Esophagus squamous epithelium (tissue), 5 donors: ENCODE data around the gene CAPZA2. TPM values are rescaled to one million over a fixed set of nuclear protein-coding genes. Genes with fewer than 3 reads are reported as not detected.

Experiments used
- DNase-seq: peaks from one replicate; lab custom pipeline; 2025; lab: John Stamatoyannopoulos, UW
- H3K27ac ChIP-seq, 4 donors: fragments of 200-600 bp; sonication (generic); one replicate each; pipeline ENCODE4 v1.5.1; 2016 to 2019; ENCODE audit warnings: mild to moderate bottlenecking in 1 of 4
- H3K27me3 ChIP-seq, 4 donors: fragments of 200-600 bp; sonication (generic); 1 replicate in 3 of 4; 2 replicates in 1 of 4; pipeline versions ENCODE4 v1.5.1 to v1.6.0; 2017 to 2021; ENCODE audit warnings: antibody characterized with exemption in 1 of 4
- H3K36me3 ChIP-seq, 3 donors: fragments of 200-600 bp; sonication (generic); one replicate each; pipeline ENCODE4 v1.5.1; 2016 to 2019
- H3K4me1 ChIP-seq, 3 donors: fragments of 200-600 bp; sonication (generic); one replicate each; pipeline ENCODE4 v1.5.1; 2017 to 2019
- H3K4me3 ChIP-seq, 4 donors: fragments of 200-600 bp; sonication (generic); 1 replicate in 3 of 4; 2 replicates in 1 of 4; pipeline ENCODE4 v1.5.1; 2016 to 2019; ENCODE audit warnings: mild to moderate bottlenecking in 2 of 4, moderate library complexity in 1 of 4
- H3K9me3 ChIP-seq, 3 donors: fragments of 200-600 bp; sonication (generic); one replicate each; pipeline ENCODE4 v1.5.1; 2016 to 2019
- CTCF ChIP-seq, 6 experiments: fragments of 450-650 bp in 4 of 6; fragments of 200-600 bp in 2 of 6; sonication (generic) in 2 of 6; IDR thresholded peaks; one replicate each; pipeline ENCODE4 v1.5.1; 2016 to 2019; ENCODE audit warnings: antibody characterized with exemption in 6 of 6, mild to moderate bottlenecking in 4 of 6, moderate library complexity in 4 of 6
- POLR2A ChIP-seq, 4 donors: fragments of 450-650 bp; IDR thresholded peaks; one replicate each; pipeline ENCODE4 v1.6.1; 2017; ENCODE audit warnings: antibody characterized with exemption in 4 of 4, mild to moderate bottlenecking in 4 of 4, moderate library complexity in 3 of 4
- WGBS, 2 donors: methylation state at CpG; one replicate each; pipeline ENCODE4 v1.1.5; 2018; 5-methylcytosine and 5-hydroxymethylcytosine counted together
- intact Hi-C: fragments of 100-400 bp; cut with DNase I; formaldehyde crosslinking; loops from one replicate; pipeline ENCODE4 v1.15.0; 2022
- total RNA-seq, 4 donors: library from RNA; depleted of rRNA; stranded (reverse); fragments of >200 nt; gene quantifications; one replicate each; pipeline ENCODE4 v1.1.0, GENCODE V29; 2016
- donor health status: DM: yes; HTN: yes; CAD: no.

Gene CAPZA2
- total RNA-seq, 4 donors from 2014 or later, result 68.7 to 123 (median 84.1) TPM

GRCh38 chr7:116942504-116942903 lies 80.1 kb downstream of the CAPZA2 start:
- Histone ChIP-seq H3K4me3 (no peak overlapping the region), H3K27me3 (no peaks in the 10 kb centered on the region), H3K27ac (no peak overlapping the region), H3K36me3 (no peaks in the 10 kb centered on the region), H3K9me3 (no peaks in the 10 kb centered on the region), H3K4me1 (no peaks in the 10 kb centered on the region)
- 55 to 59% methylated on average over 2 of the region's 2 CpGs for WGBS, 2 donors
- intact Hi-C loops, result no loop called here
- no peak for DNase-seq
- TF ChIP-seq CTCF (IDR thresholded peaks at IDR 0.05) (no peak), POLR2A (IDR thresholded peaks at IDR 0.05) (no peak)

- TF ChIP-seq POLR2A (IDR thresholded peaks at IDR 0.05), result no peak
- TF ChIP-seq CTCF (IDR thresholded peaks at IDR 0.05), result no peak
- no peak for DNase-seq
- no peak overlapping the region for H3K27ac ChIP-seq
- H3K4me1 ChIP-seq, result peaks cover 0 to 14% (median 0%) of the 10 kb centered on the region in 3 donors
- H3K36me3 ChIP-seq, result no peaks in the 10 kb centered on the region
- H3K4me3 ChIP-seq, result no peak overlapping the region
- no peaks in the 10 kb centered on the region for H3K9me3 ChIP-seq
- H3K27me3 ChIP-seq, result no peaks in the 10 kb centered on the region
- intact Hi-C loops, result no loop called here
- WGBS, 2 donors, result 80 to 91% methylated on average over 3 of the region's 3 CpGs
These were observed 86.5 kb downstream of the CAPZA2 start for GRCh38 chr7:116948934-116949333.

- Histone ChIP-seq H3K36me3 (no peaks in the 10 kb centered on the region), H3K4me1 (peaks cover 0 to 23% (median 6%) of the 10 kb centered on the region in 3 donors), H3K9me3 (no peaks in the 10 kb centered on the region), H3K27me3 (no peaks in the 10 kb centered on the region), H3K27ac (no peak overlapping the region), H3K4me3 (no peak overlapping the region)
- no peak for DNase-seq
- TF ChIP-seq POLR2A (IDR thresholded peaks at IDR 0.05) (no peak), CTCF (IDR thresholded peaks at IDR 0.05) (no peak)
- intact Hi-C loops, result no loop called here
- WGBS, 2 donors, result 89 to 95% methylated on average over 9 of the region's 9 CpGs
These were observed 87.8 kb downstream of the CAPZA2 start for GRCh38 chr7:116949941-116950801.

- 90 to 93% methylated on average over 5 of the region's 5 CpGs for WGBS, 2 donors
- Histone ChIP-seq H3K4me3 (no peak overlapping the region), H3K9me3 (no peaks in the 10 kb centered on the region), H3K27ac (no peak overlapping the region), H3K4me1 (peaks cover 4 to 31% (median 10%) of the 10 kb centered on the region in 3 donors), H3K27me3 (no peaks in the 10 kb centered on the region), H3K36me3 (no peaks in the 10 kb centered on the region)
- TF ChIP-seq POLR2A (IDR thresholded peaks at IDR 0.05) (no peak), CTCF (IDR thresholded peaks at IDR 0.05) (no peak)
- intact Hi-C loops, result no loop called here
- DNase-seq, result no peak
These were observed 88.5 kb downstream of the CAPZA2 start for GRCh38 chr7:116950889-116951351.
